Measurements from ENCODE around the gene HIPK1.
"Not testable (repeated sequence)": the region's sequence is repeated elsewhere in the genome, so short reads cannot be mapped to it uniquely, and the experiment has no call there.

GRCh38 chr1:114006825-114007224, 77.7 kb downstream of the HIPK1 start:
- TF ChIP-seq CTCF (IDR thresholded peaks at IDR 0.05); POLR2AphosphoS5 (IDR thresholded peaks at IDR 0.05); POLR2A (IDR thresholded peaks at IDR 0.05); EP300 (IDR thresholded peaks at IDR 0.05; ENCODE audit: low read depth): not testable (repeated sequence)

Measured in transverse colon (tissue), 4 donors.